ENCODE measurements around the gene OR52B2.

DNA sequence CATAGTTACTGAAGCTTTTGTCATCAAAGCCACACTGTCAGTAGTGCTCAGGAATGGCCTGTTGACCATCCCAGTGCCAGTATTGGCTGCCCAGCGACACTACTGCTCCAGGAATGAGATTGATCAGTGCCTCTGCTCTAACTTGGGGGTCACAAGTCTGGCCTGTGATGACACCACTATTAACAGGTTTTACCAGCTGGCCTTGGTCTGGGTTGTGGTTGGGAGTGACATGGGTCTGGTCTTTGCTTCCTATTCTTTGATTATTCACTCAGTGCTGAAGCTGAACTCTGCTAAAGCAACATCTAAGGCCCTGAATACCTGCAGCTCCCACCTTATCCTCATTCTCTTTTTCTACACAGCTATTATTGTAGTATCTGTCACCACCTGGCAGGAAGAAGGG is 41.1 kb downstream of the OR52B2 start:
- TF ChIP-seq, protein P1, sequence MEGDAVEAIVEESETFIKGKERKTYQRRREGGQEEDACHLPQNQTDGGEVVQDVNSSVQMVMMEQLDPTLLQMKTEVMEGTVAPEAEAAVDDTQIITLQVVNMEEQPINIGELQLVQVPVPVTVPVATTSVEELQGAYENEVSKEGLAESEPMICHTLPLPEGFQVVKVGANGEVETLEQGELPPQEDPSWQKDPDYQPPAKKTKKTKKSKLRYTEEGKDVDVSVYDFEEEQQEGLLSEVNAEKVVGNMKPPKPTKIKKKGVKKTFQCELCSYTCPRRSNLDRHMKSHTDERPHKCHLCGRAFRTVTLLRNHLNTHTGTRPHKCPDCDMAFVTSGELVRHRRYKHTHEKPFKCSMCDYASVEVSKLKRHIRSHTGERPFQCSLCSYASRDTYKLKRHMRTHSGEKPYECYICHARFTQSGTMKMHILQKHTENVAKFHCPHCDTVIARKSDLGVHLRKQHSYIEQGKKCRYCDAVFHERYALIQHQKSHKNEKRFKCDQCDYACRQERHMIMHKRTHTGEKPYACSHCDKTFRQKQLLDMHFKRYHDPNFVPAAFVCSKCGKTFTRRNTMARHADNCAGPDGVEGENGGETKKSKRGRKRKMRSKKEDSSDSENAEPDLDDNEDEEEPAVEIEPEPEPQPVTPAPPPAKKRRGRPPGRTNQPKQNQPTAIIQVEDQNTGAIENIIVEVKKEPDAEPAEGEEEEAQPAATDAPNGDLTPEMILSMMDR (conservative IDR thresholded peaks at IDR 0.05 in 1 of 2, IDR thresholded peaks at IDR 0.05 in 1 of 2; ENCODE audit: extremely low read depth in 1 of 2, insufficient read depth in 1 of 2, low read depth in 1 of 2, low read length in 2 of 2): no peak
- TF ChIP-seq EZH2 (IDR thresholded peaks at IDR 0.05; ENCODE audit: borderline replicate concordance, low read length): no peak

Data from mammary epithelial cell (primary cell).